NCI-H1417 (cell line): ENCODE results near the gene WDR45B.

Source experiments
- DNase-seq, 3 experiments: peaks; one replicate each; lab custom pipeline; 2025; lab: John Stamatoyannopoulos, UW

WDR45B gene

DNA sequence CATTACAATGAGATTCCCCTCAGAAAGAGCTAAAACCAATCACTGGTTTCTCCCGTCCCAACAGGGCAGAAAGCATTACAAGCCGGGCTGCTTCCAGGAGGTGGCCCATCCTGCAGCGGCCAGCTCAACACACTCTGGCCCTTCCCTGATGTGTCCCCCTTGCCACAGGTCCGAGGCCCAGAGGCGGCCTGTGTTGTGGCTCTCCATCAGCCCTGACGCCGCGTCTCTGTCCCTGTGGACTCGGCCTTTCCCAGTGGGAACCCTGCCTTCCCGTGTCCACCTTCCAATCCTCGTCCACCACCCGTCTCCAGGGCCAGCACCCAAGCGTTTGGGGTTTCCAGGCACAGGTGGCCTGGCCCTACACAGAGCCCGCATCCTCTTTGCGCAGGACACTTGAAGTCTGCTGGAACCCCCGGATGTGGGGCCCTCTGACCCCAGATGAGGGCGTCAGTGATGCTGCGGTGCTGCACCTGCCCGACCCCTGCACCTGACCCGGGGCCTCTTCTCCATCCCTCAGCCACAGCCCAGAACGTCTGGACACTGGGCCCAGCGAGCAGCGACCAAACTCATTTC is 29.2 kb upstream of the WDR45B start:
- no peak for DNase-seq

DNA sequence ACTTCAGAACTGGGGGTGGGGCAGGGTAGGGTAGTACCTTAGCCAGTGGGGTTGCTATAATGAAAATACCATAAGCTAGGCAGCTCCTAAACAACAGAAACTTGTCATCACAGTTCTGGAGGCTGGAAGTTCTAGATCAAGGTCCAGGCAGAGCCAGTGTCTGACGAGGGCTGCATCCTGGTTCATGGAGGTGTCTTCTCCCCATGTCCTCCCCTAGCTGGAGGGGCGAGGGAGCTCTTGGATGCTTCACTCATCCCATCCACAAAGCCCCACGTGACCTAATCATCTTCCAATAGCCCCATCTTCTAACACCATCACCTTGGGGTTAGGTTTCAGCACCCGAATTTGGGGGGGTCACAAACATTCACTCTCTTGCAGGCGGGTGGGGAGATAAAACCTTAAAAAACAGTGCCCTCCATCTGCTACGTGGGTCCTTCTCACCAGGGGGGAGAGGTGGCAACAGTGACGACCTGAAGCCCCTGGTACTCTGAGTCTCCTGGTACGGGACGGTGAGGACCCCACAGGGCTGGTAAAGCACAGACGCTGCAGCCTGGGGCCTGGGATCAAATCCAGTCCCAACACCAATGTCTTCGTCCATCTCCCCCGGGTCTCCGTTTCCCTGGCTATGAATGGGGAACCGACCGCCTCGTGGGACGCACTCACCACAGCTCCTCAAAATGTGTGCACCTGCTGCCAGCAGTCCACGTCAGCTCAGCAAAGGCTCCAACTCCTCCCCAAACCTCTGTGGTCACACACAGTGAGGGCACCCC is 27.4 kb upstream of the WDR45B start:
- DNase-seq, result no peak

DNA sequence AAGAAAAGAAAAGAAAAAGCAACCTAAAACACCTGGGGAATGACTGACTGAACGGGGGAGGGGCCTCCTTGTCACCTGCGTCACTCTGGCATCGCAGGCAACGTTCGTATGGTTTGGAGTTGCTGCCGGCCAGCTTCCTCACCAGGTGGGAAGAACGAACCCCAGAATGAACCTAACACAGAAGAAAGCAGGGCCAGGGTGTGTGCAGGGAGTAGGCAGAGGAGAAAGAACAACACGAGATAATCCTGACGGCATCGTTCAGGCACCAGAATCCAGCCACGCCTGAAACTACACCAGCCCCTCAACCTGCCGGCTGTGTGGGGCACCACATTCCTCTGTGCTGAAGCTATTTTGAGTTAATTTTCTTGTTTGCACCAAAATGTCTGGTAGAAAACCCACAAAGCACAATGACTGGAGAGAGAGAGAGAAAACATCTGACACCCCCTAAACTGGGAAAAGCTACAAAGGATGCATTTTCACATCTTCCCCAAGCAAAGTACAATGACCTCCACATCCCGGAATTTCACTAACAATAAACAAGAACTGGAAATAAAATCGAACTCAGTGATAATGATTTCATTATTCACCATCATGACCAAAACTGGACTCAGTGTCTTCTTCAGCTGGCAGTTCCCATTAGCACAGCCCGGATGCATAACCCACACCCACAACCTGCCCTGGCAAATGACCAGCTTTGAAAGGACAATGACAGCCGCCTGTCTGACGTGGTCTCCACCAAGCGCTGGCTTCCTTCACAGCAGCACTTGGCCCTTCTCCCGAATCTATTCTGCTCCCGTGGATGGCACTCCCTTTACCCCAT is 26.6 kb upstream of the WDR45B start:
- no peak for DNase-seq

DNA sequence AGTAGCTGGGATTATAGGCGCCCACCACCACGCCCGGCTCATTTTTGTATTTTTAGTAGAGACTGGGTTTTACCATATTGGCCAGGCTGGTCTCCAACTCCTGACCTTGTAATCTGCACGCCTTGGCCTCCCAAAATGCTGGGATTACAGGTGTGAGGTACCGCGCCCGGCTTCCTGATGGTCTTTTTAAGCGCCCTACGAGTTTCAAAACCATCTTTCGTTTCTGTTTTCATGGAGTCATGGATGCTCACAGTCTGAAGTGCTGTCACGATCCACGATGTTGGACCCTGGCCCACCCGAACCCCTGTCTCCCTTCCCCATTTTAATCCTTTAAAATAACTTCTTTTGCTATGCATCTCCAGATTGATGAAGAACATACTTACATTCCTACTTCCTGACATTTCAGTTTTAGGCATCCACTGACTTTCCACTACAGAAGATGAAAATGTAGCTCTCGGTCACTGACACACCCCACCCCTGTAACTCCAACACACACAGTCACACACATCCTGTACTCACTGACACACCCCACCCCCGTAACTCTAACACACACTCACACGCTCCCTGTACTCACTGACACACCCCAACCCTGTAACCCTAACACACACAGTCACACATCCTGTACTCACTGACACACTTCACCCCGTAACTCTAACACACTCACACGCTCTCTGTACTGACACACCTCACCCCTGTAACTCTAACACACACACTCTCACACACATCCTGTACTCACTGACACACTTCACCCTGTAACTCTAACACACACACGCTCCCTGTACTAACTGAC is 22.6 kb upstream of the WDR45B start:
- DNase-seq, result no peak

DNA sequence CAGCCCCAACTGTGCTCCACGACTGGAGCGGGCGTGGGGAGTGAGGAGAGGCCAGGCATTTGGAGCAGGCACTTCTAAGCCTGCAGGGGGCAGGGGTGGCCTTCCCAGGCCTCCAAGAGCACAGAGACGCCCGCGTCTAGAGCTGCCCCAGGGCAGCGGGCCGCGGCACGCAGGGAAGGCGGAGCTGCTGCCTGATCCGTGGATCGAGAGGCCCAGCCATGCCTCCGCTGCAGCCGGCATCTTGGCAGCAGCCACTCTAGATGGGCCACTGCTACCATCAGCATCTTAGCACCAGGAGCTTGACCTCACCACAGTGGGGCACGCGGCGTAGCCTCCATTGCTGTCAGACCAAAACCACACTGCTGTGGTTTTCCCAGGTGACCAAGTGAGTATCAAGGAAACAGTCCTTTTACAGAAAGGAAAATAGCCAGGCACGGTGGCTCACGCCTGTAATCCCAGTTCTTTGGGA is 20.4 kb upstream of the WDR45B start:
- no peak for DNase-seq

DNA sequence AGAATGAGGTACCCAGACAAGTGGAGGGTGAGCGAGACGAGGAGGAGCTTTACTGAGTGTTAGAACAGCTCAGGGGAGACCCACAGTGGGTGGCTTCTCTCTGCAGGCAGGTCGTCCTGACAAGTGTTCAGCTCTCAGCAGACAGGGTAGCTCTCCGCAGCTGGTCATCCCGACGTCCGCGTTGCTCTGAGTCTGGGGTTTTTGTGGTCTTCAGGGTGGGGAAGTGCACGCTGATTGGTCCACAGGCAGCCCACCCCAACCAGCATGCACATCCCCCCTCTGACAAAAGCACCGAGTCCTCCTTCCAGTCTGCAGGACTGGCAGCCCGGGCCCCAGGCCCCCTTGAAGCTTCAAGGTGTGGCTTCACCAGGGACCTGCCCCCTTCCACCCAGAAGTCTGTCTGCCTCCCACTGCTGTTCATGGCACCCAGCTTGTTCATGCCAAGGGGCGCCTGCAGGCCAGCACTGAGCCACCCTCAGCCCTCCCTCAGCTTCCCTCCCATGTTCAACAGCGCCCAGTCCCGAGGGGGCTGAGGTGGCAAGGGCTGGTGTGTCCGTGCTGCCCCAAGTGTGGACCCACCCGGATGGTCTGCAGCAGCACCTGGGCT is 19.9 kb upstream of the WDR45B start:
- DNase-seq, result no peak

DNA sequence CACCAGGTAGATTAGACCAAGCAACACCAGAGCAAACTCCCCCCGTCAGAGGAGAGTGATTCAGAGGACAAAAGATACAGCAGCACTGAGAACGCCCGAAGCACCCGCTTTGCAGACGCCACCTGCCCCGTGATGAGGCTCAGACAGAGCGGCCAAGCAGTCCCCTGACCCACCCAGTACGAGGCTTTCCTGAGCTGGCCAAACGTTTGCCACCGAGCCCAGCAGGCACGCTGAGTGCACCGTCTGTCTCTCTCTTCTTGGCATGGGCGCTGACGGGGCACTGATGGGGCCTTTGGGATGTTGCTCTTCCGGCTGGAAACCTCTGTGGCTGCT is 19.4 kb upstream of the WDR45B start:
- DNase-seq, result no peak

DNA sequence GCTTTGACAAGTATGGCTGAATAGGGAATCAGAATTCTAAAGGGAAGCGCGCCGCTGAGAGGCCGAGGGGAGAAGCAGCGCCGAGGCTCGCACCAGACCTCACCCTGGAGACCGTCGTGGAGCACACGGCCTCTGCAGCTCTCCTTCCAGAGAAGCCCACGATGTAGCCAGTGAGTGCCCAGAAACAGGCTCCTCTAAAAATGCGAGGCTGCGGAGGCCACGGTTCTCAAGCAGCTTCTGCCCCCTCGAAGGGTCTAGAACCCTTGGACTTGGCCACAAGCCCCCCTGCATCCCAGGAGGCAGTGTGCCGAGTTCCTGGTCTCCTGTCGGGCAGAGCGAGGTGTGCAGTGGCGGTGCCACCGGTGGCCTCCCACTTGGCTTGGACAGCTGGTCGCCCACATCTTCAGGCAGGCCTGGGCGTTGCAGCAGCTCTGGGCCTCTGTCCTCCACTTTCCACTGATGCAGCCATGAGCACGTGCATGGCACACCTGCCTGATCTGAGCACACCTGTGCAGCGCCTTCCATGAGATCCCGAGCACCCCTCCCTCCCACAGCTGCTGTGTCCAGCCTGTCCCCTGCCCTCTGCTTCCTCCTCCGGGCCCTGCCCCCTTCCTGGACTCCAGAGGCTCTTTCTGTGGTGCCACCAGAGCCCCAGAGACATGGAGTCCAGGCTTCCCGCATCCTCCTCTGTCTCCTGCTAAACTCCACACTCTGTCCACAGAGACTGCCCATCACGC is 18.9 kb upstream of the WDR45B start:
- DNase-seq, result no peak

DNA sequence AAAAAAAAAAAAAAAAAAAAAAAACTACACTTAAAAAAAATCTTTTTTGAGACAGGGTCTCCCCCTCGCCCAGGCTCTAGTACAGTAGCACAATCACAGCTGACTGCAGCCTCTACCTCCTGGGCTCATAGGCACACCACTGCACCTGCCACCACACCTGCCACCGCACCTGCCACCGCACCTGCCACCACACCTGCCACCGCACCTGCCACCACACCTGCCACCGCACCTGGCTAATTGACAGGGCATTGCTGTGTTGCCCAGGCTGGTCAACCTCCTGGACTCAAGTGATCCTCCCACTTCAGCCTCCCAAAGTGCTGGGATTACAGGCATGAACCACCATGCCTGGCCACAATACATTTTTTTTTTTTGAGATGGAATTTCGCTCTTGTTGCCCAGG is 17.6 kb upstream of the WDR45B start:
- no peak for DNase-seq

DNA sequence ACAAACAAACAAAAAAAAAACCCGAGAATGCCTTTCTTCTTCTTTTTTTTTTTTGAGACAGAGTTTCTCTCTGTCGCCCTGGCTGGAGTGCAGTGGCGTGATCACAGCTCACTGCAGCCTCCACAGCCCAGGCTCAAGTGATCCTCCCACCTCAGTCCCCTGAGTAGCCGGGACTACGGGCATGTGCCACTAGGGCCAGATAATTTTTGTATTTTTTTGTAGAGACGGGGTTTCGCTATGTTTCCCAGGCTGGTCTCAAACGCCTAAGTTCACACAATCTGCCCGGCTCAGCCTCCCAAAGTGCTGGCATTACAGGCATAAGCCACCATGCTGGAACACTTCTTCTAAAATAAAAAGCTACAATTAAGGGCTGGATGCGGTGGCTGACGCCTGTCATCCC is 17.0 kb upstream of the WDR45B start:
- no peak for DNase-seq

DNA sequence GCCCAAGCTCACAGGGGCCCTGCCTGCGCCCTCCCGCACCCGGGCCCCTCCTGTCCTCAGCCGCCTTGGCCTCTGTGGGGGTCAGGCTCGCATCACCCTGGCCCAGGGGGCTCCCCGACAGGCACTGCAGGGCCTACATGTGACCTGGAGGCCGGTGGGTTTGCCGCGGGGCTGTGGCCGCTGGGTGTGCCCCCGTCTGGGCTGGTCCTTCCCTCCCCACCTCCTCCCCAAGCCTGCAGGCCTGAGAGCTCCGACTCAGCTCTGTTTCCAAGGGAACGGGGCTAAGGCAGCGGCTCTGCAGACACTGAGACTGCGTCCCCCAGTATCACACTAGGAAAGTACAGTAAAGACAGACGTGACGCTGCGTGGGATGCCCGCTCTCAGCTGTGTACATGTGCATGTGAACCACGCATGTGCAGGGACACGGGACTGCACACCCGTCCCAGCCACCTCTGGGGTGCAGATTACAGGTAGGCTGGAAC is 16.5 kb upstream of the WDR45B start:
- DNase-seq, result peak in 1 of 3 experiments; percentile 4

DNA sequence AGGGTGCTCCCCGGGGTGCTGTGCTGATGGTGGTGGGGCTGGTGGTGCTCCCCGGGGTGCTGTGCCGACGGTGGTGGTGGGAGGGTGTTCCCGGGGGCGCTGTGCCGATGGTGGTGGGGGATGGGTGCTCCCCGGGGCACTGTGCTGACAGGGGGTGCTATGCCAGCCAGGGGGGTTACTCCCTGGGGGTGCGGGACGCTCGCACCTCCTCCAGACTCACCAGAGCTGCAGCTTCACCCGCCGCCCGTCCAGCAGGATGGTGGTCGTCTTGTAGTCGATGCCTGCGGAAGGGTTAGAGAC is 16.0 kb upstream of the WDR45B start:
- DNase-seq, result no peak

DNA sequence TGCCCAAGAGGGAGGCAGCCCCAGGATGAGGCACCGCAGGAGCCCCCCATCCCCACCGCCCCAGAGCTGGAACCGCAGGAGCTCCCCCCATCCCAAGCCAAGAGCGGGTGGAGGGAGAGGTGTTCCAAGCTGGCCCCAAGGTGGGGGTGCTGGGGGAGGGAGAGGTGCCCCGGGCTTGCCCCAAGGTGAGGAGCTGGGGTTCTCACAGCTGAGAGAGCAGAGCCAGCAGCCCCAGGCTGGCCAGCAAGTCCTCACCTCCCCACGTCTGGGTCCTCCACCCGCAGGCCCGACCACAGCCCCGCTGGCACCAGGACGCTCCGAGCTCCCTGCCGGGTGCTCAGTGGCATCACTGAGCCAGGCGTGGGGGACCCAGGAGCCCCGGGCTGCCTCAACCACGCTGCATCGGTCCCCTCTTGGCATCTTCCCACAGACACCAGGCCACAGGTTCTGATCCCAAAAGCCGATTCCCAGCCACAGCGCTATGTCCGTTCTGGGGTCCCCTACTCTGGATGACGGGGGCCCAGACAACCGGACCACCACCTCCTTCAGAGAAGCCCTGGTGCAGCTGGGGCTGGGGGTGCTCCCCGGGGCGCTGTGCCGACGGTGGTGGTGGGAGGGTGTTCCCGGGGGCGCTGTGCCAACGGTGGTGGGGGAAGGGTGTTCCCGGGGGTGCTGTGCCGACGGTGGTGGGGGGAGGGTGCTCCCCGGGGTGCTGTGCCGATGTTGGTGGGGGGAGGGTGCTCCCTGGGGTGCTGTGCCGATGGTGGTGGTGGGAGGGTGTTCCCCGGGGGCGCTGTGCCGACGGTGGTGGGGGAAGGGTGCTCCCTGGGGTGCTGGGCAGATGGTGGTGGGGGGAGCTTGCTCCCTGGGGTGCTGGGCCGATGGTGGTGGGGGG is 15.4 kb upstream of the WDR45B start:
- DNase-seq, result no peak

DNA sequence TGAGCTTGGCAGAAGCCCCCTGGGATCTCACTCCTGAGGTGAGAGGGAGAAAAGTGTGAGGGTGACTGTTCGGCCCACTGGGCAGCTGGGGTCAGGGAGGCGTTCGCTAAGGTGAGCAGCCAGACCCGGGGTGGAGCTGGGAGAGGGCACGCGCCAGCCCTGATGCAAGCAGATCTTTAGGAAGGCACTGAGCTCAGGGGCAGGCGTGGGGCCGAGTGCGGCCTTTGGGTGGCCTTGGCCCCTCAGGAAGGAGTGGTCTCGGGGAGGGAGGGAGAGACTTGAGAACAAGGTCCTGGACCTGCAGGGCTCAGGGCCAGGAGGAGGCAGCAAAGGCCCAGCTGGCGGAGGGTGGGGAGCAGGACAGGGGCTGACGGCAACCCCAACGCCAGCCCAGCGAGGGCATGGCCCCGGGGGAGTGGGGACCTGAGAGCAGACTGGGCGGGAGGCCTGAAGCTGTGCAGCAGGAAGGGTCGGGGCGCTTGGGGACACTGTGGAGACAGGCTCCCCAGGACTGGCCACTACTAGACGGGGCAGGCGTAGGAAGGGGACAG is 14.5 kb upstream of the WDR45B start:
- DNase-seq, result no peak

DNA sequence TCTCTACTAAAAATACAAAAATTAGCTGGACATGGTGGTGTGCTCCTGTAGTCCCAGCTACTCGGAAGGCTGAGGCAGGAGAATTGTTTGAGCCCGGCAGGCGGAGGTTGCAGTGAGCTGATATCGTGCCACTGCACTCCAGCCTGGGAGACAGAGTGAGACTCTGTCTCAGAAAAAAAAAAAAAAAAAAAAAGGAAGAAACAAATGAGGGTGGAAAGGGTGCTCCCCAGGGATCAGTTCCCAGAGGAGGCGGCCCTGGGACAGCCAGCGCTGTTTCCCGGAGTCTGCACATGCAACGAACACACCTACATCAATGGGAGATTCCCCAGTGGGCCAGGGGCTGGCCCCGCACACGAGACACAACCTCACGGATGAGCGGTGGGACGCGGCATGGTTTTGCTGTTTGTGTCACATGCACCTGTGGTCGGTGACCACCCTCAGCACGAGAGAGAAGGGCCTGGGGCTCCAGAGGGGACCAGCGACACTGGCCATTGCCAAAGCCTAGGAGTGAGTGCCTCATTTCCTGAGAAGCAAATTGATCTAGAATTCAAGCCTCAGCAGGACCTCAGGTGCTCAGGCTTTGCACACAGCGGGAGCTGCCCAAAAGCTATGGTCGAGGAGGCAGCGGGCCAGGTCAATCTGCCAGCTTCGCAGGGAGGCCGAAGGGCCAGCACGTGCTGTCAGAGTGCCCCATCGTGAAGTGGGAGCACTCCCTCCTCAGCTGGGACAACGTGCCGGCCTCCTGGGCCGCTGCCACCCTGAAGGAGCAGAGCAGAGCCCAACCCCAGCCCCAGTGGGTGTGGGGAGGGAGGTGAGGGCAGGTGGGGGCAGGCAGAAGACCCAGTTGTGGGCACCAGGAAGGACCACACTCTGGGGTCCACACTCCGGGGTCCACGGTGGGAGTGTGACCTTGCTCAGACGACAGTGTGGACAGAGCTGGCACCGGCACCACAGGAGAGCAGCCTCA is 13.8 kb upstream of the WDR45B start:
- DNase-seq, result no peak

DNA sequence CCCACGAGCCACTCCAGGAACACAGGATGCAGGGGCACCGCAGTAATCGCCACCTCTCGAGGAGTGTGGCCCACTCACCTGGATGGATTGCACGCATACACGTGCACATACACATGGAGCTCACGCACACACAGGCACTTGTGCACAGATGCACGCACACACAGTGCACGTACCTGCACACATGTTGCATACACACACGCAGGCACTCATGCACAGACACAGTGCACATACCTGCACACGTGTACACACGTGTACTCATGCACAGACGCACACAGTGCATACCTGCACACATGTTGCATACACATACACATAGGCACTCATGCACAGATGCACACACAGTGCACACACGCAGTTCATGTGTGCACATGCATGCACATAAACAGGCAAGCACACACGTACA is 11.6 kb upstream of the WDR45B start:
- no peak for DNase-seq

DNA sequence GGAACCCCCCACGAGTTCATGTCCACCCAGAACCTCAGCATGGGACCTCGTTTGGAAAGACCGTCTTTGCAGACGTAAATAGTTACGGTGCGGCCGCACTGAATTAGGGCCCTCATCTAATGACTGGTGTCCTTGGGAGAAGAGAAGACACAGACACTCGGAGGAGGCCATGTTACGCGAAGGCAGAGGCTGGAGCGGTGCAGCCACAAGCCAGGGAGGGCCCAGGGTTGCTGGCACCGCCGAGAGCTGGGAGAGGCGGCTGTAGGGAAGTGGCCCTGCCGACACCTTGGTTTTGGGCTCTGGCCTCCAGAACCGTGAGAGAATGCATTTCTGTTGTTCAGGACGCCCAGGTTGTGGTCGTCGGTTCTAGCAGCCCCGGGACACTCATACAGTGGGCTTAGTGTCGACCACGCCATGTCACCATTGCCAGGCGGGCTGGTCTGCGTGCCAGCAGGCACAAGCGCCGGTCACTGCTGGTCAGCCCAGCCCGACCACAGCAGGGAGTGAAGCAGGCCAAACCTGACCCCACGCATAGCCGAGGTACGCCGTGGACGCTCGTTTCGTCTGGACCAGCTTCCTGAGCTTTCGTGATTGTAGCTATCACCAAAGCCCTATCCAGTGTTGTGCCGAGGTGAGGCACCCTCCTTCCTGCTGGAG is 10.7 kb upstream of the WDR45B start:
- DNase-seq, result no peak

DNA sequence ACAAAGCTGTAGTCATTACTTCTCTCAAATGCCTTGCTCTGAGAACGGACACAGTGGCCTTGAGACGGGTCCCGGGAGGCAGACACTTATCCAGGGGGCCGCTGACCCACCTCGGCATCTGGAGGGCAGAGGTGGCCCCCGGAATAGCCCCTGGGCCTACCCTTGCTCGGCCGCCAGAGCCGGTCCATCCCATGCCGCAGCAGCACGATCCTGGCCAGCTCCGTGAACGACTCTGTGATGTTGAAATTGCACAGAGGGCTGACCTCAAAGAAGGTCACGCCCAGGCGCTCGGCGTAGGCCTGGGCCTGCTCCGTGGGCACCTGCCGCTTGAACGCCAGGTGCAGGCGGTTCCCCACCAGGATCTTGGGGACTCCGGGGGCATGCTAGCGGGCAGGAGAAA is 10.1 kb upstream of the WDR45B start:
- no peak for DNase-seq
